ENCODE measurements around the gene CCL2. TPM values are rescaled to one million over a fixed set of nuclear protein-coding genes. Genes with fewer than 3 reads are reported as not detected.
A peak's percentile ranks its signal among the peaks of the same experiment; 100 is the strongest.

Gene CCL2
- total and polyA plus RNA-seq, 7 donors: 5.0 to 28.3 (median 8.0) TPM

GRCh38 chr17:34299956-34300577 is 45.0 kb downstream of the CCL2 start:
- H3K27ac ChIP-seq: peak overlapping the region; percentile 48
- intact Hi-C loops (cut with DNase I): no loop called here

GRCh38 chr17:34300652-34301370 is 45.7 kb downstream of the CCL2 start:
- DNase-seq: no peak
- peak in 1 of 4 donors; percentile 46 for ATAC-seq
- Histone ChIP-seq H3K36me3 (ENCODE audit: insufficient read depth in 1 of 2, low read depth in 1 of 2) (no peaks in the 10 kb centered on the region), H3K4me1 (no peaks in the 10 kb centered on the region), H3K4me3 (no peak overlapping the region), H3K27ac (peak overlapping the region; percentile 48), H3K9me3 (no peaks in the 10 kb centered on the region), H3K27me3 (ENCODE audit: insufficient read depth in 3 of 3, low read length in 2 of 3) (no peaks in the 10 kb centered on the region)
- WGBS, 3 donors: 19 to 21% (median 21%) methylated on average over 3 of the region's 3 CpGs
- TF ChIP-seq CTCF (IDR thresholded peaks at IDR 0.05): no peak
- intact Hi-C loops (cut with DNase I): no loop called here

More at GRCh38 chr17:34299956-34300577, 45.0 kb downstream of the CCL2 start:
- H3K4me3 ChIP-seq: no peak overlapping the region
- no peak for ATAC-seq
- no peaks in the 10 kb centered on the region for H3K4me1 ChIP-seq
- 42 to 47% (median 47%) methylated on average over 3 of the region's 3 CpGs for WGBS, 3 donors
- H3K36me3 ChIP-seq (ENCODE audit: insufficient read depth in 1 of 2, low read depth in 1 of 2): no peaks in the 10 kb centered on the region
- DNase-seq: no peak
- no peaks in the 10 kb centered on the region for H3K27me3 ChIP-seq (ENCODE audit: insufficient read depth in 3 of 3, low read length in 2 of 3)
- no peaks in the 10 kb centered on the region for H3K9me3 ChIP-seq
- no peak for TF ChIP-seq CTCF (IDR thresholded peaks at IDR 0.05)

- Histone ChIP-seq H3K4me3 (no peak overlapping the region), H3K27me3 (ENCODE audit: insufficient read depth in 3 of 3, low read length in 2 of 3) (no peaks in the 10 kb centered on the region), H3K4me1 (no peaks in the 10 kb centered on the region), H3K9me3 (no peaks in the 10 kb centered on the region), H3K36me3 (ENCODE audit: insufficient read depth in 1 of 2, low read depth in 1 of 2) (no peaks in the 10 kb centered on the region), H3K27ac (no peak overlapping the region)
- WGBS, 3 donors: 59 to 86% (median 70%) methylated on average over 2 of the region's 2 CpGs
- intact Hi-C loops (cut with DNase I): no loop called here
- TF ChIP-seq CTCF (IDR thresholded peaks at IDR 0.05): no peak
- ATAC-seq (no peak), DNase-seq (no peak)
Observed at GRCh38 chr17:34301986-34302385, 46.9 kb downstream of the CCL2 start.

GRCh38 chr17:34302636-34303035 is 47.6 kb downstream of the CCL2 start:
- DNase-seq (no peak), ATAC-seq (no peak)
- 85 to 95% (median 86%) methylated on average over 1 of the region's 1 CpG for WGBS, 3 donors
- intact Hi-C loops (cut with DNase I): no loop called here
- H3K36me3 ChIP-seq (ENCODE audit: insufficient read depth in 1 of 2, low read depth in 1 of 2): no peaks in the 10 kb centered on the region
- TF ChIP-seq CTCF (IDR thresholded peaks at IDR 0.05): no peak
- H3K27me3 ChIP-seq (ENCODE audit: insufficient read depth in 3 of 3, low read length in 2 of 3): no peaks in the 10 kb centered on the region
- no peaks in the 10 kb centered on the region for H3K4me1 ChIP-seq
- no peak overlapping the region for H3K4me3 ChIP-seq
- H3K27ac ChIP-seq: no peak overlapping the region
- H3K9me3 ChIP-seq: no peaks in the 10 kb centered on the region

Measured in psoas muscle (tissue), 8 donors.